ENCODE measurements around the gene SNRK. TPM values are rescaled to one million over a fixed set of nuclear protein-coding genes. Genes with fewer than 3 reads are reported as not detected.

The SNRK gene
- total RNA-seq, 1 experiment from 2014 or later = 11.8 TPM

GRCh38 chr3:43298292-43298691, 12.0 kb downstream of the SNRK start:
- in situ Hi-C loops (cut with HindIII; ENCODE audit: low pct_unique_long_range_greater_than_20kb, low sequenced_read_pairs) = no loop called here
- DNase-seq (ENCODE audit: low read depth) = no peak

- no peak for DNase-seq (ENCODE audit: low read depth)
- in situ Hi-C loops (cut with HindIII; ENCODE audit: low pct_unique_long_range_greater_than_20kb, low sequenced_read_pairs) = no loop called here
Observed at GRCh38 chr3:43298761-43299160, 12.4 kb downstream of the SNRK start.

GRCh38 chr3:43302116-43302880, 16.0 kb downstream of the SNRK start:
- in situ Hi-C loops (cut with HindIII; ENCODE audit: low pct_unique_long_range_greater_than_20kb, low sequenced_read_pairs) = no loop called here

GRCh38 chr3:43304126-43304525, 17.8 kb downstream of the SNRK start:
- DNase-seq (ENCODE audit: low read depth) = no peak

More at GRCh38 chr3:43302116-43302880, 16.0 kb downstream of the SNRK start:
- no peak for DNase-seq (ENCODE audit: low read depth)

GRCh38 chr3:43307226-43307625, 20.9 kb downstream of the SNRK start:
- in situ Hi-C loops (cut with HindIII; ENCODE audit: low pct_unique_long_range_greater_than_20kb, low sequenced_read_pairs) = no loop called here
- no peak for DNase-seq (ENCODE audit: low read depth)

More at GRCh38 chr3:43304126-43304525, 17.8 kb downstream of the SNRK start:
- in situ Hi-C loops (cut with HindIII; ENCODE audit: low pct_unique_long_range_greater_than_20kb, low sequenced_read_pairs) = no loop called here

- in situ Hi-C loops (cut with HindIII; ENCODE audit: low pct_unique_long_range_greater_than_20kb, low sequenced_read_pairs) = no loop called here
- no peak for DNase-seq (ENCODE audit: low read depth)
Observed at GRCh38 chr3:43307649-43308048, 21.3 kb downstream of the SNRK start.

GRCh38 chr3:43309372-43310305, 23.3 kb downstream of the SNRK start:
- no peak for DNase-seq (ENCODE audit: low read depth)
- in situ Hi-C loops (cut with HindIII; ENCODE audit: low pct_unique_long_range_greater_than_20kb, low sequenced_read_pairs) = no loop called here

- no peak for DNase-seq (ENCODE audit: low read depth)
- in situ Hi-C loops (cut with HindIII; ENCODE audit: low pct_unique_long_range_greater_than_20kb, low sequenced_read_pairs) = no loop called here
Observed at GRCh38 chr3:43316783-43317460, 30.6 kb downstream of the SNRK start.

- in situ Hi-C loops (cut with HindIII; ENCODE audit: low pct_unique_long_range_greater_than_20kb, low sequenced_read_pairs) = no loop called here
- no peak for DNase-seq (ENCODE audit: low read depth)
Observed at GRCh38 chr3:43317461-43318316, 31.3 kb downstream of the SNRK start.

GRCh38 chr3:43319376-43319775, 33.0 kb downstream of the SNRK start:
- no peak for DNase-seq (ENCODE audit: low read depth)
- in situ Hi-C loops (cut with HindIII; ENCODE audit: low pct_unique_long_range_greater_than_20kb, low sequenced_read_pairs) = no loop called here

- in situ Hi-C loops (cut with HindIII; ENCODE audit: low pct_unique_long_range_greater_than_20kb, low sequenced_read_pairs) = no loop called here
- DNase-seq (ENCODE audit: low read depth) = no peak
Observed at GRCh38 chr3:43319794-43320193, 33.5 kb downstream of the SNRK start.

- DNase-seq (ENCODE audit: low read depth) = no peak
- in situ Hi-C loops (cut with HindIII; ENCODE audit: low pct_unique_long_range_greater_than_20kb, low sequenced_read_pairs) = no loop called here
Observed at GRCh38 chr3:43320288-43320687, 33.9 kb downstream of the SNRK start.

GRCh38 chr3:43323541-43323940, 37.2 kb downstream of the SNRK start:
- DNase-seq (ENCODE audit: low read depth) = no peak
- in situ Hi-C loops (cut with HindIII; ENCODE audit: low pct_unique_long_range_greater_than_20kb, low sequenced_read_pairs) = no loop called here

GRCh38 chr3:43326891-43327581, 40.7 kb downstream of the SNRK start:
- DNase-seq (ENCODE audit: low read depth) = no peak

GRCh38 chr3:43327582-43327979, 41.2 kb downstream of the SNRK start:
- no peak for DNase-seq (ENCODE audit: low read depth)
- in situ Hi-C loops (cut with HindIII; ENCODE audit: low pct_unique_long_range_greater_than_20kb, low sequenced_read_pairs) = no loop called here

More at GRCh38 chr3:43326891-43327581, 40.7 kb downstream of the SNRK start:
- in situ Hi-C loops (cut with HindIII; ENCODE audit: low pct_unique_long_range_greater_than_20kb, low sequenced_read_pairs) = no loop called here

GRCh38 chr3:43328653-43329052, 42.3 kb downstream of the SNRK start:
- in situ Hi-C loops (cut with HindIII; ENCODE audit: low pct_unique_long_range_greater_than_20kb, low sequenced_read_pairs) = no loop called here
- no peak for DNase-seq (ENCODE audit: low read depth)

- in situ Hi-C loops (cut with HindIII; ENCODE audit: low pct_unique_long_range_greater_than_20kb, low sequenced_read_pairs) = no loop called here
- DNase-seq (ENCODE audit: low read depth) = no peak
Observed at GRCh38 chr3:43330981-43331380, 44.6 kb downstream of the SNRK start.
